DOHH2 (cell line): ENCODE results near the gene CT47C1.
A peak's percentile ranks its signal among the peaks of the same experiment; 100 is the strongest.

ENCODE experiments used
- H3F3A ChIP-seq: fragments of 200-600 bp; sonication (generic), shearing (Covaris generic); 2 replicates; pipeline ENCODE4 v1.6.0; 2016; ENCODE audit warnings: antibody characterized with exemption, mild to moderate bottlenecking; ENCODE audit not compliant: control insufficient read depth, insufficient read depth
- H3K27ac ChIP-seq: fragments of 200-600 bp; sonication (generic); 2 replicates; pipeline ENCODE4 v1.5.1; 2014; ENCODE audit warnings: low read depth, mild to moderate bottlenecking, low read length, moderate library complexity
- H3K27me3 ChIP-seq: fragments of 200-600 bp; sonication (generic); 2 replicates; pipeline ENCODE4 v1.6.1; 2014; ENCODE audit warnings: mild to moderate bottlenecking, low read length, mixed read lengths; ENCODE audit not compliant: control insufficient read depth
- H3K36me3 ChIP-seq: fragments of 200-600 bp; sonication (generic); 2 replicates; pipeline ENCODE4 v1.6.1; 2014; ENCODE audit warnings: mild to moderate bottlenecking, low read length, moderate library complexity, mixed read lengths; ENCODE audit not compliant: control insufficient read depth
- H3K4me1 ChIP-seq: fragments of 200-600 bp; sonication (generic); 2 replicates; pipeline ENCODE4 v1.6.1; 2014; ENCODE audit warnings: mild to moderate bottlenecking, low read length, mixed read lengths; ENCODE audit not compliant: control insufficient read depth
- H3K4me2 ChIP-seq: fragments of 200-600 bp; sonication (generic); 2 replicates; pipeline ENCODE4 v1.6.0; 2014; ENCODE audit warnings: mild to moderate bottlenecking, low read length, moderate library complexity
- H3K4me3 ChIP-seq: fragments of 200-600 bp; sonication (generic); 2 replicates; pipeline ENCODE4 v1.5.1; 2014; ENCODE audit warnings: mild to moderate bottlenecking, low read length, mixed read lengths
- H3K79me2 ChIP-seq: fragments of 200-600 bp; sonication (generic); 2 replicates; pipeline ENCODE4 v1.6.1; 2014; ENCODE audit warnings: mild to moderate bottlenecking, low read length, mixed read lengths; ENCODE audit not compliant: control insufficient read depth
- H3K9me2 ChIP-seq: fragments of 200-600 bp; sonication (generic); replicated peaks from 2 replicates; pipeline ENCODE4 v1.6.1; 2014; ENCODE audit warnings: mild to moderate bottlenecking, low read length, mixed read lengths; ENCODE audit not compliant: control insufficient read depth
- H3K9me3 ChIP-seq: fragments of 200-600 bp; sonication (generic); 2 replicates; pipeline ENCODE4 v1.6.1; 2014; ENCODE audit warnings: antibody characterized with exemption, low read length, mixed read lengths; ENCODE audit not compliant: control insufficient read depth, insufficient read depth
- H4K20me1 ChIP-seq: fragments of 200-600 bp; sonication (generic); 2 replicates; pipeline ENCODE4 v1.6.0; 2014; ENCODE audit warnings: low read depth, mild to moderate bottlenecking, antibody characterized with exemption, low read length, moderate library complexity; ENCODE audit not compliant: control insufficient read depth, insufficient read depth
- CTCF ChIP-seq: fragments of 200-600 bp; sonication (generic); IDR thresholded peaks from one replicate; pipeline ENCODE4 v1.5.1; 2014; ENCODE audit warnings: antibody characterized with exemption, mild to moderate bottlenecking, low read depth, low read length; ENCODE audit not compliant: poor library complexity, severe bottlenecking
- EZH2phosphoT487 ChIP-seq: fragments of 200-600 bp; sonication (generic); IDR thresholded peaks from 2 replicates; pipeline ENCODE4 v1.6.1; 2017; ENCODE audit warnings: borderline replicate concordance, mild to moderate bottlenecking, antibody characterized with exemption, low read length, moderate library complexity, mixed read lengths

The CT47C1 gene

GRCh38 chrX:119067023-119067739, 5.6 kb upstream of the CT47C1 start:
- no peak overlapping the region for H3K4me2 ChIP-seq
- no peaks in the 10 kb centered on the region for H3K9me3 ChIP-seq
- TF ChIP-seq CTCF: peak; percentile 43
- TF ChIP-seq EZH2phosphoT487: no peak
- H3K36me3 ChIP-seq: no peaks in the 10 kb centered on the region
- H3F3A ChIP-seq: no peaks in the 10 kb centered on the region
- H4K20me1 ChIP-seq: no peaks in the 10 kb centered on the region
- no peaks in the 10 kb centered on the region for H3K9me2 ChIP-seq
- H3K27me3 ChIP-seq: no peaks in the 10 kb centered on the region
- no peak overlapping the region for H3K27ac ChIP-seq
- H3K4me1 ChIP-seq: no peaks in the 10 kb centered on the region
- no peaks in the 10 kb centered on the region for H3K79me2 ChIP-seq
- no peak overlapping the region for H3K4me3 ChIP-seq

- H3K4me2 ChIP-seq: no peak overlapping the region
- H3K27ac ChIP-seq: no peak overlapping the region
- no peaks in the 10 kb centered on the region for H3K79me2 ChIP-seq
- H3K4me1 ChIP-seq: no peaks in the 10 kb centered on the region
- no peak overlapping the region for H3K4me3 ChIP-seq
- H3K36me3 ChIP-seq: no peaks in the 10 kb centered on the region
- no peaks in the 10 kb centered on the region for H4K20me1 ChIP-seq
- H3K9me2 ChIP-seq: no peaks in the 10 kb centered on the region
- H3F3A ChIP-seq: no peaks in the 10 kb centered on the region
- H3K9me3 ChIP-seq: no peaks in the 10 kb centered on the region
- H3K27me3 ChIP-seq: no peaks in the 10 kb centered on the region
- TF ChIP-seq CTCF: no peak
- TF ChIP-seq EZH2phosphoT487: no peak
Measured at GRCh38 chrX:119069128-119069527, 3.7 kb upstream of the CT47C1 start.

- no peaks in the 10 kb centered on the region for H3K79me2 ChIP-seq
- no peak overlapping the region for H3K4me3 ChIP-seq
- no peaks in the 10 kb centered on the region for H3K9me3 ChIP-seq
- H3K27me3 ChIP-seq: no peaks in the 10 kb centered on the region
- no peak overlapping the region for H3K27ac ChIP-seq
- no peaks in the 10 kb centered on the region for H4K20me1 ChIP-seq
- H3K4me2 ChIP-seq: no peak overlapping the region
- no peak for TF ChIP-seq EZH2phosphoT487
- TF ChIP-seq CTCF: no peak
- no peaks in the 10 kb centered on the region for H3K4me1 ChIP-seq
- no peaks in the 10 kb centered on the region for H3F3A ChIP-seq
- no peaks in the 10 kb centered on the region for H3K9me2 ChIP-seq
- no peaks in the 10 kb centered on the region for H3K36me3 ChIP-seq
Measured at GRCh38 chrX:119069762-119070161, 3.0 kb upstream of the CT47C1 start.
